CD14-positive monocyte (primary cell): Measurements from ENCODE around the gene LRBA. TPM values are rescaled to one million over a fixed set of nuclear protein-coding genes. Genes with fewer than 3 reads are reported as not detected.

Source experiments
- DNase-seq, 3 donors: peaks; one replicate each; pipeline ENCODE4 v3.0.0-alpha.2; 2011 to 2022
- H2AFZ ChIP-seq: 2 replicates; pipeline ENCODE4 v1.6.0; 2012; ENCODE audit warnings: mild to moderate bottlenecking, low read depth, low read length, inconsistent platforms; ENCODE audit not compliant: insufficient read depth, poor library complexity, severe bottlenecking
- H3K27ac ChIP-seq, 2 donors: 1 replicate in 1 of 2; 2 replicates in 1 of 2; pipeline ENCODE4 v1.5.1; 2012 to 2013; ENCODE audit warnings: low read length in 2 of 2, control low read depth in 1 of 2, inconsistent platforms in 1 of 2, low read depth in 1 of 2, mild to moderate bottlenecking in 1 of 2
- H3K27me3 ChIP-seq, 2 donors: one replicate each; pipeline versions ENCODE4 v1.6.0 to v1.6.1; 2011 to 2013; ENCODE audit warnings: low read length in 2 of 2; ENCODE audit not compliant: control insufficient read depth in 2 of 2, insufficient read depth in 2 of 2
- H3K36me3 ChIP-seq, 2 donors: replicated peaks in 1 of 2; 1 replicate in 1 of 2; 2 replicates in 1 of 2; pipeline versions ENCODE4 v1.5.1 to v1.6.1; 2012 to 2013; ENCODE audit warnings: low read length in 2 of 2, control low read depth in 1 of 2, inconsistent platforms in 1 of 2, mild to moderate bottlenecking in 1 of 2; ENCODE audit not compliant: insufficient read depth in 2 of 2, control insufficient read depth in 1 of 2
- H3K4me1 ChIP-seq, 2 donors: 1 replicate in 1 of 2; 2 replicates in 1 of 2; pipeline versions ENCODE4 v1.5.1 to v1.6.1; 2012 to 2013; ENCODE audit warnings: low read length in 2 of 2, control low read depth in 1 of 2, inconsistent platforms in 1 of 2, mild to moderate bottlenecking in 1 of 2, moderate library complexity in 1 of 2; ENCODE audit not compliant: insufficient read depth in 2 of 2, control insufficient read depth in 1 of 2
- H3K4me2 ChIP-seq: replicated peaks from 2 replicates; pipeline ENCODE3; 2012; ENCODE audit warnings: low read length, moderate library complexity, mild to moderate bottlenecking; ENCODE audit not compliant: poor library complexity, severe bottlenecking; ENCODE audit errors: extremely low read depth
- H3K4me3 ChIP-seq, 3 experiments: fragments of 200-600 bp in 1 of 3; sonication (generic) in 1 of 3; replicated peaks in 1 of 3; 1 replicate in 2 of 3; 2 replicates in 1 of 3; pipeline ENCODE4 v1.5.1; 2011 to 2013; ENCODE audit warnings: low read length in 3 of 3, mild to moderate bottlenecking in 3 of 3, control low read depth in 2 of 3, low read depth in 2 of 3, inconsistent platforms in 1 of 3, moderate library complexity in 1 of 3
- H3K79me2 ChIP-seq: 2 replicates; pipeline ENCODE4 v1.6.0; 2012; ENCODE audit warnings: mild to moderate bottlenecking, control low read depth, inconsistent platforms, low read length, moderate library complexity; ENCODE audit not compliant: insufficient read depth
- H3K9ac ChIP-seq: 2 replicates; pipeline ENCODE4 v1.6.0; 2017; ENCODE audit warnings: low read length, mild to moderate bottlenecking; ENCODE audit not compliant: insufficient read depth, poor library complexity, severe bottlenecking
- H3K9me3 ChIP-seq, 2 donors: replicated peaks in 1 of 2; 1 replicate in 1 of 2; 2 replicates in 1 of 2; pipeline versions ENCODE4 v1.5.1 to v1.6.1; 2012 to 2013; ENCODE audit warnings: low read length in 2 of 2, control low read depth in 1 of 2; ENCODE audit not compliant: control insufficient read depth in 1 of 2, insufficient read depth in 1 of 2
- H4K20me1 ChIP-seq: 2 replicates; pipeline ENCODE4 v1.6.0; 2012; ENCODE audit warnings: mild to moderate bottlenecking, low read length, control low read depth, moderate library complexity; ENCODE audit not compliant: insufficient read depth
- H3K27ac Mint-ChIP-seq, 7 donors: one replicate each; pipeline ENCODE4 v1.8.0; 2020; ENCODE audit warnings: mild to moderate bottlenecking in 7 of 7, mixed read lengths in 7 of 7, moderate library complexity in 6 of 7, inconsistent platforms in 2 of 7
- H3K27me3 Mint-ChIP-seq, 3 donors: one replicate each; pipeline ENCODE4 v1.8.0; 2021 to 2022; ENCODE audit warnings: low read depth in 3 of 3, mild to moderate bottlenecking in 3 of 3, mixed read lengths in 3 of 3, moderate library complexity in 3 of 3, inconsistent platforms in 1 of 3
- H3K36me3 Mint-ChIP-seq, 2 donors: one replicate each; pipeline ENCODE4 v1.8.0; 2020; ENCODE audit warnings: mixed read lengths in 2 of 2, inconsistent platforms in 1 of 2, mild to moderate bottlenecking in 1 of 2
- H3K4me1 Mint-ChIP-seq: one replicate; pipeline ENCODE4 v1.8.0; 2020; ENCODE audit warnings: mild to moderate bottlenecking, mixed read lengths
- H3K4me3 Mint-ChIP-seq, 2 donors: one replicate each; pipeline ENCODE4 v1.8.0; 2020; ENCODE audit warnings: mild to moderate bottlenecking in 2 of 2, mixed read lengths in 2 of 2, moderate library complexity in 1 of 2
- H3K9me3 Mint-ChIP-seq, 7 donors: one replicate each; pipeline ENCODE4 v1.8.0; 2020 to 2022; ENCODE audit warnings: mixed read lengths in 7 of 7, mild to moderate bottlenecking in 6 of 7, moderate library complexity in 6 of 7, inconsistent platforms in 2 of 7
- WGBS: methylation state at CpG from one replicate; pipeline ENCODE4 v1.1.5; 2013; ENCODE audit warnings: missing lambda C conversion rate; ENCODE audit not compliant: insufficient coverage; 5-methylcytosine and 5-hydroxymethylcytosine counted together
- intact Hi-C, 2 donors: fragments of 100-400 bp; cut with micrococcal nuclease; formaldehyde crosslinking; loops; one replicate each; pipeline versions ENCODE4 v1.15.0 to v1.15.1; 2023
- polyA plus RNA-seq, 3 donors: library from polyadenylated mRNA; depleted of rRNA in 1 of 3; unstranded in 2 of 3; stranded (reverse) in 1 of 3; fragments of 300-500 nt in 2 of 3; fragments of >200 nt in 1 of 3; fragmentation: Illumina TruSeq in 2 of 3; gene quantifications; 1 replicate in 2 of 3; 2 replicates in 1 of 3; pipeline ENCODE4 v1.2.3, GENCODE V29; 2012 to 2021
- TF ChIP-seq, protein P1 (sequence below): fragments of 200-600 bp; IDR thresholded peaks from one replicate; pipeline ENCODE4 v1.8.0; 2022; ENCODE audit warnings: antibody characterized with exemption, mild to moderate bottlenecking

The LRBA gene
- polyA plus RNA-seq, 3 donors = 1.5 to 5.5 (median 4.4) TPM

DNA sequence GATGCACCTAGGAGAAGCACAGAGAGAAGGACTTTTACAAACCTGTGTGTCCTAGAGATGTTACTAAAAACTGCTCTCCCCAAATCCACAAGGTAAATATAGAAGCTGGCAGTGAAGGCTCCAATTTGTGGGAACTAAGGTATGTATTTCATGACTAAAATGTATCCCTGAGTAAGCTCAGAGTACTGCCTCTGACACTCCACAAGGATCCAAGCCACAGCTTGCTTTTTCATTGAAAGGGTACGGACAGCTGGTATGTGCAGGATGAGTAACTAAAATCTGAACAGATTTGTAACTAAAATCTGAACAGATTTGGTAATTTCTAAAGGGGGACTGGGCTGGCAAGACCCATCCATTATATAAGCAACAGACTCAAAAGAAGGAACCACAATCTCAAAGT lies 749.3 kb downstream of the LRBA start:
- TF ChIP-seq, protein P1, sequence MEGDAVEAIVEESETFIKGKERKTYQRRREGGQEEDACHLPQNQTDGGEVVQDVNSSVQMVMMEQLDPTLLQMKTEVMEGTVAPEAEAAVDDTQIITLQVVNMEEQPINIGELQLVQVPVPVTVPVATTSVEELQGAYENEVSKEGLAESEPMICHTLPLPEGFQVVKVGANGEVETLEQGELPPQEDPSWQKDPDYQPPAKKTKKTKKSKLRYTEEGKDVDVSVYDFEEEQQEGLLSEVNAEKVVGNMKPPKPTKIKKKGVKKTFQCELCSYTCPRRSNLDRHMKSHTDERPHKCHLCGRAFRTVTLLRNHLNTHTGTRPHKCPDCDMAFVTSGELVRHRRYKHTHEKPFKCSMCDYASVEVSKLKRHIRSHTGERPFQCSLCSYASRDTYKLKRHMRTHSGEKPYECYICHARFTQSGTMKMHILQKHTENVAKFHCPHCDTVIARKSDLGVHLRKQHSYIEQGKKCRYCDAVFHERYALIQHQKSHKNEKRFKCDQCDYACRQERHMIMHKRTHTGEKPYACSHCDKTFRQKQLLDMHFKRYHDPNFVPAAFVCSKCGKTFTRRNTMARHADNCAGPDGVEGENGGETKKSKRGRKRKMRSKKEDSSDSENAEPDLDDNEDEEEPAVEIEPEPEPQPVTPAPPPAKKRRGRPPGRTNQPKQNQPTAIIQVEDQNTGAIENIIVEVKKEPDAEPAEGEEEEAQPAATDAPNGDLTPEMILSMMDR = no peak
- WGBS = no CpG with 5 or more reads among the region's 1 CpG

DNA sequence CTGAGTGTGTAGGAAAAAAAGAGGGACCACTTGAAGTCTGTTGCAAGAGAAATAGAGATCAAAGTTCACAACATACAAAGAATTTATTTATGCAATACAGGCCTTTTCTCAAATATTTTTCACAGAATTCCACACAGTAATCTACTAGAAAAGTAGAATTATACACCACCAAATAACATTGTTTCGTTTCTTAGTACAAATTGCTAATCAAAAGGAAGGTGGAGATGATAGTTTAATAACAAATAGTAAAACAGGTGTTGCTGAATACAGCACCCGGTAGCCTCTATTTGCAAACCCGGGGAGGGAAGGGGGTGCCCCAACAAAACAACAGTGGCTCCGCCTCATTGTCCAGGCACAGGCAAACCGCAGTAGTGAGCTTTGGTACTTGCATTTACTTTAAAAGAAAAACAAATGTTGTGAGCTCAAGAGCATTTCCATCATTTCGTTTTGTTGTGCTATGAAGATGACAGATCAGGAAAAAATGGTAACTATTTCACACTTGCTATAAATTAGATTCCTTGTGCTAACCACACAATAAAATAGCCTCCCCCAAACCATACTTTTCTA lies 750.4 kb downstream of the LRBA start:
- no peaks in the 10 kb centered on the region for H3K27me3 ChIP-seq
- 94% methylated on average over 3 of the region's 6 CpGs for WGBS
- no peaks in the 10 kb centered on the region for H3K4me1 Mint-ChIP-seq
- no peak overlapping the region for H3K9ac ChIP-seq
- H2AFZ ChIP-seq = no peak overlapping the region
- H3K9me3 ChIP-seq = no peaks in the 10 kb centered on the region
- no peak overlapping the region for H3K4me2 ChIP-seq
- TF ChIP-seq, protein P1 = no peak
- no peaks in the 10 kb centered on the region for H3K27me3 Mint-ChIP-seq
- no peak overlapping the region for H3K4me3 ChIP-seq
- DNase-seq = no peak
- no peaks in the 10 kb centered on the region for H3K36me3 ChIP-seq
- no peak overlapping the region for H3K4me3 Mint-ChIP-seq
- H3K27ac ChIP-seq = no peak overlapping the region
- H3K9me3 Mint-ChIP-seq = no peaks in the 10 kb centered on the region
- H3K36me3 Mint-ChIP-seq = peaks cover 9 to 18% of the 10 kb centered on the region in 2 donors
- no peaks in the 10 kb centered on the region for H3K4me1 ChIP-seq
- intact Hi-C loops = no loop called here
- no peaks in the 10 kb centered on the region for H4K20me1 ChIP-seq
- H3K79me2 ChIP-seq = no peaks in the 10 kb centered on the region
- H3K27ac Mint-ChIP-seq = no peak overlapping the region

More for the DNA sequence above, 749.3 kb downstream of the LRBA start:
- H3K4me3 ChIP-seq = no peak overlapping the region
- Mint-ChIP-seq H3K9me3 (peaks cover 0 to under 1% (median 0%) of the 10 kb centered on the region in 7 donors), H3K27ac (no peak overlapping the region), H3K36me3 (peaks cover 11 to 19% of the 10 kb centered on the region in 2 donors), H3K27me3 (no peaks in the 10 kb centered on the region), H3K4me1 (no peaks in the 10 kb centered on the region), H3K4me3 (no peak overlapping the region)
- H3K4me2 ChIP-seq = no peak overlapping the region
- no peaks in the 10 kb centered on the region for H3K36me3 ChIP-seq
- H3K9ac ChIP-seq = no peak overlapping the region
- H3K27ac ChIP-seq = no peak overlapping the region
- no peaks in the 10 kb centered on the region for H3K79me2 ChIP-seq
- no peaks in the 10 kb centered on the region for H3K4me1 ChIP-seq
- H2AFZ ChIP-seq = no peak overlapping the region
- no peaks in the 10 kb centered on the region for H4K20me1 ChIP-seq
- no peaks in the 10 kb centered on the region for H3K9me3 ChIP-seq
- no peak for DNase-seq
- H3K27me3 ChIP-seq = no peaks in the 10 kb centered on the region
- intact Hi-C loops = no loop called here
